Aorta (tissue), 5 donors: ENCODE results near the gene CLPTM1. TPM values are rescaled to one million over a fixed set of nuclear protein-coding genes. Genes with fewer than 3 reads are reported as not detected.
A peak's percentile ranks its signal among the peaks of the same experiment; 100 is the strongest.

Experiments
- ATAC-seq: fragments of 200-7000 bp; cut with Tn5 transposase; one replicate; pipeline ENCODE4 v1.9.1; 2022; ENCODE audit warnings: moderate library complexity; ENCODE audit not compliant: low FRiP score
- DNase-seq, 2 donors: peaks; one replicate each; pipeline ENCODE4 v3.0.0-alpha.2; 2020
- H3K27ac ChIP-seq, 2 donors: one replicate each; pipeline ENCODE4 v1.5.1; 2013; ENCODE audit warnings: low read length in 2 of 2, mild to moderate bottlenecking in 2 of 2, moderate library complexity in 2 of 2, control low read depth in 1 of 2, inconsistent platforms in 1 of 2, low read depth in 1 of 2
- H3K27me3 ChIP-seq, 2 donors: one replicate each; pipeline ENCODE4 v1.6.1; 2013; ENCODE audit warnings: control low read depth in 1 of 2, low read length in 1 of 2, mild to moderate bottlenecking in 1 of 2, moderate library complexity in 1 of 2; ENCODE audit not compliant: insufficient read depth in 2 of 2, control insufficient read depth in 1 of 2
- H3K36me3 ChIP-seq, 2 donors: one replicate each; pipeline ENCODE4 v1.6.1; 2013; ENCODE audit warnings: control low read depth in 1 of 2, low read length in 1 of 2, mild to moderate bottlenecking in 1 of 2; ENCODE audit not compliant: insufficient read depth in 2 of 2, control insufficient read depth in 1 of 2
- H3K4me1 ChIP-seq, 2 donors: one replicate each; pipeline ENCODE4 v1.6.1; 2013; ENCODE audit warnings: low read length in 2 of 2, control low read depth in 1 of 2, mild to moderate bottlenecking in 1 of 2, moderate library complexity in 1 of 2; ENCODE audit not compliant: insufficient read depth in 2 of 2, control insufficient read depth in 1 of 2
- H3K4me3 ChIP-seq, 2 donors: one replicate each; pipeline ENCODE4 v1.5.1; 2013; ENCODE audit warnings: low read length in 2 of 2, control low read depth in 1 of 2, mild to moderate bottlenecking in 1 of 2
- H3K9me3 ChIP-seq: one replicate; pipeline ENCODE4 v1.6.1; 2013; ENCODE audit warnings: mild to moderate bottlenecking, low read length; ENCODE audit not compliant: control insufficient read depth
- WGBS, 2 donors: extraction: QIAGEN DNeasy Blood & Tissue Kit; methylation state at CpG; one replicate each; pipeline ENCODE4 v1.1.7; 2013; 5-methylcytosine and 5-hydroxymethylcytosine counted together
- intact Hi-C, 2 donors: fragments of 100-400 bp; cut with DNase I; formaldehyde crosslinking; loops; one replicate each; pipeline versions ENCODE4 v1.14.2 to v1.15.0; 2022
- polyA plus RNA-seq, 2 donors: library from polyadenylated mRNA; stranded (reverse); fragments of 200-250 nt; gene quantifications; one replicate each; pipeline ENCODE4 v1.2.3, GENCODE V29; 2013
- total RNA-seq, 2 donors: library from RNA; stranded (reverse); fragmentation: NEBNext Ultra II Directional; extraction: Animal tissue kit (Norgen Biotek cat#: 25700); gene quantifications; one replicate each; pipeline ENCODE4 v1.2.1, GENCODE V29; 2021
- donor health status: healthy with polysubstance abuse.
- donor health status: Bipolar disorder and iron deficiency.
- donor health status: DM: no; HTN: no; CAD: no.
- donor health status: DM: no; HTN: no; CAD: no.
- donor health status: DM: yes; HTN: yes; CAD: no.

Gene CLPTM1
- total and polyA plus RNA-seq, 4 donors, result 25.7 to 81.4 (median 71.5) TPM

DNA sequence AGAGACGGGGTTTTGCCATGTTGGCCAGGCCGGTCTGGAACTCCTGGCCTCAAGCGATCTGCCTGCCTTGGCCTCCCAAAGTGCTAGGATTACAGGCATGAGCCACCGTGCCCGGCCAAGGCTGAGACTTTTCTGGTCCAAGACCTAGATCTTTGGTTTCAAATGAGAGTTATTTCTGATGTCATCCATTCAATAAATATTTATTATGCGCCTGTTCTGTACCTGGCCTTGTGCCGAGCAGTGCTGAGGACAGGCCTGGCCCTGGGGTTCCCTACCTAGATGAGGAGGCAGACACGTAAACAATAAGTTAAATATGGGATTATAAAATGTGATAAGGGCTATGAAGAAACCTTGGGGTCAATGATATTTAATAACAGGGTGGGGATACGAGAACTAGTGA lies 50.6 kb downstream of the CLPTM1 start:
- no peak overlapping the region for H3K4me3 ChIP-seq
- intact Hi-C loops, result no loop called here
- 89 to 92% methylated on average over 9 of the region's 9 CpGs for WGBS, 2 donors
- H3K36me3 ChIP-seq, result no peaks in the 10 kb centered on the region
- H3K27ac ChIP-seq, result no peak overlapping the region
- no peak for ATAC-seq
- H3K27me3 ChIP-seq, result no peaks in the 10 kb centered on the region
- no peaks in the 10 kb centered on the region for H3K9me3 ChIP-seq
- no peak for DNase-seq
- no peaks in the 10 kb centered on the region for H3K4me1 ChIP-seq

DNA sequence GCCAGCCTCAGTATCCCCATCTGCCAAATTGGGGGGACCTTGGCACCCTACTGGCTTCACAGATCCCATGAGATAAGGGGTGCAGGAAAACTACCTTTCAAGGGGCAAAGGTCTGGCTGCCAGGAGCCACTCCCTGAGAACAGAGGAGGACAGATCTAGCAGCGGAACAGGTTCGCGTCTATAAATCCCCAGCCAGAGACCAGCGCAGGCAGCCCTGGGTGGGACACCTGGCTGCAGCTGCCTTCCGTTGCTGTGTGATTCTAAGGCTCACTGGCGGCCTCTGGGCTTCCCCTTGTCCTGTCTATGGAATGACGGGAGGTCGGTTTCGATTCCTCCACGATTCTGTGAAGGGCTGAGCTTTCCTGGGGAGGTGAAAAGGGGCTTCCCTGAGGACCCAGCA lies 53.4 kb downstream of the CLPTM1 start:
- DNase-seq, result no peak
- intact Hi-C loops, result no loop called here
- H3K36me3 ChIP-seq, result peaks cover 1 to 3% of the 10 kb centered on the region in 2 donors
- H3K4me3 ChIP-seq, result no peak overlapping the region
- H3K4me1 ChIP-seq, result no peaks in the 10 kb centered on the region
- no peak overlapping the region for H3K27ac ChIP-seq
- H3K27me3 ChIP-seq, result no peaks in the 10 kb centered on the region
- ATAC-seq, result no peak
- H3K9me3 ChIP-seq, result no peaks in the 10 kb centered on the region
- WGBS, 2 donors, result 74 to 79% methylated on average over 10 of the region's 10 CpGs

DNA sequence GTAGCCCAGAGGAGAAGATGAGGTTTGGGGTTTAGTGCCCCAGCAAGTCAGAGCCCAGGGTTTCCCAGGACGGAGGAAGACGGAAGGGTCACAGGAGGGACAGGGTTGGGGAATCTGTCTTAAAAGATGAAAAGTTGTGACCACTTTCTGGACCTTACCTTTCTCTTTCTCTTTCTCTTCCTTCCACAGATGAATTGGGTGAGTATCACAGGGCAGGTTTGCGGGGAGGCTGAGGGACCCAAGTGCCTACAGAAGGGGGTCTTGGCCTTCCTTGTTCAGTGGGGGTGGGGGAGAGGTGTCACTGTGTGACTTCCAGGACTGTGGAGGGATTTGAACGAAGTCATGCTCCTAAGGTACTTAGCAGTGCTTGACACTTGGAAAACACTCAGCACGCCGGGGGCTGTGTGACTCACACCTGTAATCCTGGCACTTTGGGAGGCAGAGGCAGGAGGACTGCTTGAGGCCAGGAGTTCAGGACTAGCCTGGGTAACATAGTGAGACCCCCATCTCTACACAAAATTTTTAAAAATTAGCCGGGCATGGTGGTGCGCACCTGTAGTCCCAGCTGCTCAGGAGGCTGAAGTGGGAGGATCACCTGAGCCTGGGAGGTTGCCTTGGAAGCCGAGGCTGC lies 54.6 kb downstream of the CLPTM1 start:
- 72 to 95% methylated on average over 8 to 9 of the region's 9 CpGs for WGBS, 2 donors
- Histone ChIP-seq H3K36me3 (peaks cover 1 to 3% of the 10 kb centered on the region in 2 donors), H3K27me3 (no peaks in the 10 kb centered on the region), H3K9me3 (no peaks in the 10 kb centered on the region), H3K4me1 (no peaks in the 10 kb centered on the region), H3K27ac (no peak overlapping the region), H3K4me3 (no peak overlapping the region)
- intact Hi-C loops, result no loop called here
- DNase-seq (no peak), ATAC-seq (no peak)

DNA sequence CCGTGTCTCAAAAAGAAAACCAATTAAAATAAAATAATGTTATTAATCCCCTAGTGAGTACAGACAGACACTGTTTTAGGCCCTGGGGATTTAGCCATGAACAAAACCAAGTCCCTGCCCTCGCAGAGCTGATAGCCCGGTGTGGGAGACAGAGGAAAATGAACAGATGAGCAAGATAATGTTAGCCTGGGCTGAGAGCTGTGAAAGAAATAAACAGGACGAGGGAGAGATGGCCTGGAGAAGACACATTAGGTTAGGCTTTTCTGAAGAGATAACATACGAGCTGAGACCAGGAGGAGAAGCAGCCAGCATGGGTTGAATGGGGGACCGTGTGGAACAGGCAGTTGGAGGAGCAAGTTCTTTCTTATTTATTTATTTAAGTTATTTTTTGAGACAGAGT lies 55.1 kb downstream of the CLPTM1 start:
- Histone ChIP-seq H3K9me3 (no peaks in the 10 kb centered on the region), H3K36me3 (peaks cover 1 to 3% of the 10 kb centered on the region in 2 donors), H3K27ac (no peak overlapping the region), H3K4me3 (no peak overlapping the region), H3K4me1 (no peaks in the 10 kb centered on the region), H3K27me3 (no peaks in the 10 kb centered on the region)
- DNase-seq, result no peak
- intact Hi-C loops, result no loop called here
- no peak for ATAC-seq
- 57 to 69% methylated on average over 6 of the region's 6 CpGs for WGBS, 2 donors

DNA sequence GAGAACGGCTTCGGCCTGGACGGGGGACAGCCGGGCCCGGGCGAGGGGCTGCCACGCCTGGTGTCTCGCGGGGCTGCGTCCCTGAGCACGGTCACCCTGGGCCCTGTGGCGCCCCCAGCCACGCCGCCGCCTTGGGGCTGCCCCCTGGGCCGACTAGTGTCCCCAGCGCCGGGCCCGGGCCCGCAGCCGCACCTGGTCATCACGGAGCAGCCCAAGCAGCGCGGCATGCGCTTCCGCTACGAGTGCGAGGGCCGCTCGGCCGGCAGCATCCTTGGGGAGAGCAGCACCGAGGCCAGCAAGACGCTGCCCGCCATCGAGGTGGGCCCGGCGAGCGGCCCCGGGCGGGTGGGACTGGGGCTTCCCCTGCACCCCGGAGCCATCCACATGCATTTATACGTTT lies 56.8 kb downstream of the CLPTM1 start:
- H3K4me1 ChIP-seq, result no peaks in the 10 kb centered on the region
- no peak overlapping the region for H3K4me3 ChIP-seq
- ATAC-seq (no peak), DNase-seq (no peak)
- no peaks in the 10 kb centered on the region for H3K27me3 ChIP-seq
- intact Hi-C loops, result no loop called here
- H3K27ac ChIP-seq, result no peak overlapping the region
- H3K36me3 ChIP-seq, result peaks cover 1 to 3% of the 10 kb centered on the region in 2 donors
- WGBS, 2 donors, result 96% methylated on average over 42 of the region's 42 CpGs
- no peaks in the 10 kb centered on the region for H3K9me3 ChIP-seq

DNA sequence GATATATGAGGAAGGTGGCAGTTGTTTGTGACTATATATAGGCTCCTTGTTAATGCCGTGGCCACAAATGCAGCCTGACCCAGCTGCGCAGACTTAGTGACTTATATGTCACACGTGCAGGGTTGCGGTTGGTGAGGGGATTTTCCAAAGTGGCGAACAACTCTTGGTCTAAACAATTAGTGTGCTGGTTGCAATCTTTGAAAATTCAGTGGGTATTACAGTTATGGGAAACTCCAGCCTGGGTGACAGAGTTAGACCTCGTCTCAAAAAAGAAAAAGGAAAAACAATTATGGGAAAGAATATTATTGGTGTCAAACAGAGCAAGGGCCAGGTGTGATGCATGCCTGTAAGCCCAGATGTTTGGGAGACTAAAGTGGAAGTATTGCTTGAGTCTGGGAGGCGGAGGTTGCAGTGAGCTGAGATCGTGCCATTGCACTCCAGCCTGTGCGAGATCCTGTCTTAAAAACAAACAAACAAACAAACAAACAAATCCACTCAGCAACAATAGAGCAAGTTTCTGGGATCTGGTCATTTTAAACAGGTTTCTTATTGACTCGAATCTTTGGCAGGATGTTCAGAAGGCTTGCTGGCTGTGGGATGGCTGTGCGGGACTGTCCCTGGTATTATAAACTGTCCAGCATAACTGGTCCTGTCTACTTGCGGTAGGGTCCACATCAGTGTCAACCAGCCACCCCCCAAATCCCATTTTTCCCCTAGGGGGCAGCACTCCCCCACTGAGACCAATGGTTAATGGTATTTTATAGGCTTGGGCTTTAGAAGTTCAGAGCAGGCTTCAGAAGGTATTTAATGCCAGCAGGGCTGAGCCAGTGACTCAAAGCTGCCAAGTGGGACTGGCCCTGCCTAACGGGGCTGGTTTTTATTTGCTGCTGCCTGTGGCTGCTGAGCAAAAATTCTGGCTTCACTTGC lies 61.5 kb downstream of the CLPTM1 start:
- no peaks in the 10 kb centered on the region for H3K9me3 ChIP-seq
- H3K27me3 ChIP-seq, result no peaks in the 10 kb centered on the region
- H3K27ac ChIP-seq, result no peak overlapping the region
- H3K4me3 ChIP-seq, result no peak overlapping the region
- WGBS, 2 donors, result 55 to 56% methylated on average over 13 of the region's 13 CpGs
- ATAC-seq (peak; percentile 68), DNase-seq (peak; percentile 69 to 80)
- intact Hi-C loops, result no loop called here
- H3K36me3 ChIP-seq, result peaks cover 1 to 3% of the 10 kb centered on the region in 2 donors
- H3K4me1 ChIP-seq, result no peaks in the 10 kb centered on the region

DNA sequence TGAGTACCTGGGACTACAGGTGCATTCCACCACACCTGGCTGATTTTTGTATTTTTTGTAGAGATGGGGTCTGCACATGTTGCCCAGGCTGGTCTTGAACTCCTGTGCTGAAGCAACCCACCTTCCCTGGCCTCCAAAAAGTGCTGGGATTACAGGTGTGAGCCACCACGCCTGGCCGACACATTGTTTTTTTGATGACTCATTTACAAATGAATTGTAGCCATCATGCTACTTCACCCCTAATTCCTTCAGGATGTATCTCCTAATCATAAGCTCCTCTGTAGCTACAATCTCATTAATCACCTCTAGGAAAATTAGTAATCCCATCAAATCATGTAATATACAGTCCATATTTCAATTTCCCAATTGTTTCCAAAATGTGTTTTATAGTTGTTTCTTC lies 64.0 kb downstream of the CLPTM1 start:
- ATAC-seq (no peak), DNase-seq (no peak)
- H3K27ac ChIP-seq, result no peak overlapping the region
- H3K9me3 ChIP-seq, result no peaks in the 10 kb centered on the region
- H3K4me1 ChIP-seq, result no peaks in the 10 kb centered on the region
- WGBS, 2 donors, result 86 to 87% methylated on average over 2 of the region's 2 CpGs
- H3K4me3 ChIP-seq, result no peak overlapping the region
- intact Hi-C loops, result no loop called here
- no peaks in the 10 kb centered on the region for H3K36me3 ChIP-seq
- H3K27me3 ChIP-seq, result no peaks in the 10 kb centered on the region

DNA sequence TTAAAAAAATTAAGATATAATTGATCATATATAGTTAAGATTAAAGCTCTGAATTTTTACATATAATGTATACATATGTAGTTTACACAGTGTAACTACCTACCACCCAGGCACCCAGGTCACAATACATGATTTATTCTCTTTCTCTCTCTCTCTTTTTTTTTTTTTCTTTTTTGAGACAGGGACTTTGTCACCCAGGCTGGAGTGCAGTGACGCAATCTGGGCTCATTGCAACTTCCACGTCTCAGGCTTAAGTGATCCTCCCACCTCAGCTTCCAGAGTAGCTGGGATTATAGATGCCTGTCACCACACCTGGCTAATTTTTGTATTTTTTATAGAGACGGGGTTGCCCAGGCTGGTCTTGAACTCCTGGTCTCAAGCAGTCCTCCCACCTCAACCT lies 64.9 kb downstream of the CLPTM1 start:
- H3K4me3 ChIP-seq, result no peak overlapping the region
- 91 to 98% methylated on average over 3 of the region's 3 CpGs for WGBS, 2 donors
- H3K36me3 ChIP-seq, result no peaks in the 10 kb centered on the region

DNA sequence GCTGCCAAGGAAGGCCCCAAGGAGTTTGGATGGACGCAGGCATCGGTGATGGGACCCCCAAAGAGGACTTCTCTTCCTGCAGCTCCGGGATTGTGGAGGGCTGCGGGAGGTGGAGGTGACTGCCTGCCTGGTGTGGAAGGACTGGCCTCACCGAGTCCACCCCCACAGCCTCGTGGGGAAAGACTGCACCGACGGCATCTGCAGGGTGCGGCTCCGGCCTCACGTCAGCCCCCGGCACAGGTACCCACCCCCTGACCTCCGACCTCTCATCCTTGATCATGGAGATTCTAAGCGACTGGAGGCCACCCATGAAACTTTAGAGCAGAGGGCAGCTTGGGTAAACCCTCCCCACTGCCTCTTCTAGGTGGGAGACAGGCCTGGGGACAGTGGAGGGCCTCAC lies 66.8 kb downstream of the CLPTM1 start:
- Histone ChIP-seq H3K27ac (no peak overlapping the region), H3K9me3 (no peaks in the 10 kb centered on the region), H3K4me1 (no peaks in the 10 kb centered on the region), H3K4me3 (no peak overlapping the region), H3K36me3 (no peaks in the 10 kb centered on the region), H3K27me3 (no peaks in the 10 kb centered on the region)
- DNase-seq, result no peak
- WGBS, 2 donors, result 80 to 83% methylated on average over 13 to 14 of the region's 14 CpGs
- intact Hi-C loops, result no loop called here
- no peak for ATAC-seq

More for the DNA sequence above, 64.9 kb downstream of the CLPTM1 start:
- ATAC-seq, result no peak
- intact Hi-C loops, result no loop called here
- no peak for DNase-seq
- no peaks in the 10 kb centered on the region for H3K4me1 ChIP-seq
- H3K9me3 ChIP-seq, result no peaks in the 10 kb centered on the region
- H3K27me3 ChIP-seq, result no peaks in the 10 kb centered on the region
- H3K27ac ChIP-seq, result no peak overlapping the region
